ENCODE data around the gene PANK4. TPM values are rescaled to one million over a fixed set of nuclear protein-coding genes. Genes with fewer than 3 reads are reported as not detected.

The PANK4 gene
- polyA plus RNA-seq, 1 donor (not counting 4 experiments of a cell fraction or from before 2014, with no cell fraction given) = 14.5 TPM

DNA sequence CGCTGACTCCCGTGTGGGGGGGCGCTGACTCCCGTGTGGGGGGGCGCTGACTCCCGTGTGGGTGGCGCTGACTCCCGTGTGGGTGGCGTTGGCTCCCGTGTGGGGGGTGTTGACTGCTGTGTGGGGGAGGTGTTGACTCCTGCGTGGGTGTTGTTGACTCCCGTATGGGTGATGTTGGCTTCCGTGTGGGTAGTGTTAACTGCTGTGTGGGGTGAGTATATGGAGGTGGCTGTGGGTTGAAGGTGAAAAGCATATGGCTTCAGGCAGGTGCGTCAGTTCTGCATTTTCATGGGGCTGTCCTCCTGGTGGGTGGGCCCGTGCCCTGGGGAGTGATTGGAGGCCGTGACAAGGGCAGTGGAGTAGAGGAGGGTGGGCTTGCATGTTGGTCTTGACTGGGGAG lies 42.4 kb downstream of the PANK4 start:
- no peaks in the 10 kb centered on the region for H3K9me3 ChIP-seq (ENCODE audit: control insufficient read depth, low read depth, low read length)
- H3K9me1 ChIP-seq (ENCODE audit: control insufficient read depth, extremely low read depth, insufficient read depth, low read length) = no peaks in the 10 kb centered on the region
- peaks cover 38% of the 10 kb centered on the region for H4K20me1 ChIP-seq (ENCODE audit: control insufficient read depth, extremely low read depth, insufficient read depth, low read length)
- no peak for DNase-seq (ENCODE audit: low read depth, low spot score)
- no peaks in the 10 kb centered on the region for H3K27me3 ChIP-seq (ENCODE audit: control insufficient read depth, extremely low read depth, insufficient read depth, low read length)
- no peak overlapping the region for H3K4me3 ChIP-seq (ENCODE audit: control insufficient read depth in 2 of 3, extremely low read depth in 1 of 3, insufficient read depth in 2 of 3, low read depth in 1 of 3, low read length in 3 of 3)
- peaks cover 20% of the 10 kb centered on the region for H3K4me1 ChIP-seq (ENCODE audit: control insufficient read depth, extremely low read depth, insufficient read depth, low read length)
- dilution Hi-C loops (cut with MboI; ENCODE audit: extremely low pct_ligation_motif_present, low sequenced_read_pairs) = no loop called here
- H3K27ac ChIP-seq (ENCODE audit: control insufficient read depth, insufficient read depth, low read length) = no peak overlapping the region
- H3K4me2 ChIP-seq (ENCODE audit: control insufficient read depth, extremely low read depth, insufficient read depth, low read depth, low read length) = no peak overlapping the region
- no peak overlapping the region for H3K9ac ChIP-seq (ENCODE audit: control insufficient read depth, extremely low read depth, insufficient read depth, low read length)
- H3K36me3 ChIP-seq (ENCODE audit: control insufficient read depth in 2 of 2, extremely low read depth in 1 of 2, insufficient read depth in 2 of 2, low read length in 2 of 2) = peaks cover 49 to 50% of the 10 kb centered on the region in 2 experiments
- TF ChIP-seq, protein P1, sequence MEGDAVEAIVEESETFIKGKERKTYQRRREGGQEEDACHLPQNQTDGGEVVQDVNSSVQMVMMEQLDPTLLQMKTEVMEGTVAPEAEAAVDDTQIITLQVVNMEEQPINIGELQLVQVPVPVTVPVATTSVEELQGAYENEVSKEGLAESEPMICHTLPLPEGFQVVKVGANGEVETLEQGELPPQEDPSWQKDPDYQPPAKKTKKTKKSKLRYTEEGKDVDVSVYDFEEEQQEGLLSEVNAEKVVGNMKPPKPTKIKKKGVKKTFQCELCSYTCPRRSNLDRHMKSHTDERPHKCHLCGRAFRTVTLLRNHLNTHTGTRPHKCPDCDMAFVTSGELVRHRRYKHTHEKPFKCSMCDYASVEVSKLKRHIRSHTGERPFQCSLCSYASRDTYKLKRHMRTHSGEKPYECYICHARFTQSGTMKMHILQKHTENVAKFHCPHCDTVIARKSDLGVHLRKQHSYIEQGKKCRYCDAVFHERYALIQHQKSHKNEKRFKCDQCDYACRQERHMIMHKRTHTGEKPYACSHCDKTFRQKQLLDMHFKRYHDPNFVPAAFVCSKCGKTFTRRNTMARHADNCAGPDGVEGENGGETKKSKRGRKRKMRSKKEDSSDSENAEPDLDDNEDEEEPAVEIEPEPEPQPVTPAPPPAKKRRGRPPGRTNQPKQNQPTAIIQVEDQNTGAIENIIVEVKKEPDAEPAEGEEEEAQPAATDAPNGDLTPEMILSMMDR (optimal IDR thresholded peaks at IDR 0.05 in 1 of 3, IDR thresholded peaks at IDR 0.05 in 1 of 3, conservative IDR thresholded peaks at IDR 0.05 in 1 of 3; ENCODE audit: extremely low read depth in 1 of 3, insufficient read depth in 2 of 3, low read length in 3 of 3) = no peak
- no peak for TF ChIP-seq EZH2 (IDR thresholded peaks at IDR 0.05; ENCODE audit: low read length)
- peaks cover 24% of the 10 kb centered on the region for H3K79me2 ChIP-seq (ENCODE audit: control insufficient read depth, insufficient read depth, low read length)
- H2AFZ ChIP-seq (ENCODE audit: control insufficient read depth, low read length) = no peak overlapping the region
- no peak for FAIRE-seq

DNA sequence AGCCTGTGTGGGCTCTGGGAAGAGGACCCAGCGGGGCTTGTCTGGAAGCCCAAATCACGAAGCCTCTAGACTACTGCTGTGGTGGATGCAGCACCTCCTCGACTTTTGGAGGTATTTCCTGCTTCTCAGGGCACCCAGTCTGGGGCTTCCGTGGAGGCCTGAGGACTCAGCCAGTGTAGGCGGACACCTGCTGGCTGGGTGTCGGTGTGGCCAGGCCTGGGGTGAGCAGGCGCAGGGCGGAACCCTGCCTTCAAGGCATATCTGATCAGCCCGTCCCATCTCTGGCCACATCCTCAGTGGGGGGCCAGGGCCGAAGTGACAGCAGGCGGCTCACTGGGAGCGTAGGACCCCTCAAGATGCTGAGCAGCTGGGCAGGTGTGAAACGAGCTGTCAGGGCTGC lies 43.4 kb downstream of the PANK4 start:
- Histone ChIP-seq H3K4me1 (ENCODE audit: control insufficient read depth, extremely low read depth, insufficient read depth, low read length) (peaks cover 20% of the 10 kb centered on the region), H3K36me3 (ENCODE audit: control insufficient read depth in 2 of 2, extremely low read depth in 1 of 2, insufficient read depth in 2 of 2, low read length in 2 of 2) (peaks cover 41 to 51% of the 10 kb centered on the region in 2 experiments), H3K4me2 (ENCODE audit: control insufficient read depth, extremely low read depth, insufficient read depth, low read depth, low read length) (no peak overlapping the region), H3K9ac (ENCODE audit: control insufficient read depth, extremely low read depth, insufficient read depth, low read length) (no peak overlapping the region), H3K27ac (ENCODE audit: control insufficient read depth, insufficient read depth, low read length) (no peak overlapping the region), H3K9me3 (ENCODE audit: control insufficient read depth, low read depth, low read length) (no peaks in the 10 kb centered on the region), H3K4me3 (ENCODE audit: control insufficient read depth in 2 of 3, extremely low read depth in 1 of 3, insufficient read depth in 2 of 3, low read depth in 1 of 3, low read length in 3 of 3) (no peak overlapping the region), H3K27me3 (ENCODE audit: control insufficient read depth, extremely low read depth, insufficient read depth, low read length) (no peaks in the 10 kb centered on the region), H3K79me2 (ENCODE audit: control insufficient read depth, insufficient read depth, low read length) (peaks cover 29% of the 10 kb centered on the region), H3K9me1 (ENCODE audit: control insufficient read depth, extremely low read depth, insufficient read depth, low read length) (no peaks in the 10 kb centered on the region), H2AFZ (ENCODE audit: control insufficient read depth, low read length) (no peak overlapping the region), H4K20me1 (ENCODE audit: control insufficient read depth, extremely low read depth, insufficient read depth, low read length) (peaks cover 45% of the 10 kb centered on the region)
- no peak for FAIRE-seq
- DNase-seq (ENCODE audit: low read depth, low spot score) = no peak
- dilution Hi-C loops (cut with MboI; ENCODE audit: extremely low pct_ligation_motif_present, low sequenced_read_pairs) = no loop called here
- TF ChIP-seq, protein P1 (optimal IDR thresholded peaks at IDR 0.05 in 1 of 3, IDR thresholded peaks at IDR 0.05 in 1 of 3, conservative IDR thresholded peaks at IDR 0.05 in 1 of 3; ENCODE audit: extremely low read depth in 1 of 3, insufficient read depth in 2 of 3, low read length in 3 of 3) = no peak
- no peak for TF ChIP-seq EZH2 (IDR thresholded peaks at IDR 0.05; ENCODE audit: low read length)

Data from keratinocyte (primary cell).